ENCODE results near the gene ZC3H10.
"Not testable (repeated sequence)": the region's sequence is repeated elsewhere in the genome, so short reads cannot be mapped to it uniquely, and the experiment has no call there.

Gene ZC3H10

DNA sequence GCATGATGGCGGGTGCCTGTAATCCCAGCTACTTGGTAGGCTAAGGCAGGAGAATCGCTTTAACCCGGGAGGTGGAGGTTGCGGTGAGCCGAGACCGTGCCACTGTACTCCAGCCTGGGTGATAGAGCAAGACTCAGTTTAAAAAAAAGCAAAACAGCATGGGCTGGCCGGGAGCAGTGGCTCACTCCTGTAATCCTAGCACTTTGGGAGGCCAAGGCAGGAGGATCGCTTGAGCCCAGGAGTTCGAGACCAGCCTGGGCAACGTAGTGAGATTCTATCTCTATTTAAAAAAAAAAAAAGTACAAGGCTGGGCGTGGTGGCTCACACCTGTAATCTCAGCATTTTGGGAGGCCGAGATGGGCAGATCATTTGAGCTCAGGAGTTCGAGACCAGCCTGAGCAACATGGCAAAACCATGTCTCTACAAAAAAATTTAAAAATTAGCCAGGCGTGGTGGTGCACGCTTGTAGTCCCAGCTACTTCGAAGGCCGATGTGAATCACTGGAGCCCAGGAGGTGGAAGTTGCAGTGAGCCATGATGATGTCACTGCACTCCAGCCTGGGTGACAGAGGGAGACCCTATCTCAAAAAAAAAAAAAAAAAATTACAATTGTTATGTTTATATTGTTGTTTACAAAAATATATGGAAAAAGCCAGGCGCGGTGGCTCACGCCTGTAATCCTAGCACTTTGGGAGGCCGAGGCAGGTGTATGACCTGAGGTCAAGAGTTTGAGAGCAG lies 38.6 kb downstream of the ZC3H10 start:
- DNase-seq: not testable (repeated sequence)

DNA sequence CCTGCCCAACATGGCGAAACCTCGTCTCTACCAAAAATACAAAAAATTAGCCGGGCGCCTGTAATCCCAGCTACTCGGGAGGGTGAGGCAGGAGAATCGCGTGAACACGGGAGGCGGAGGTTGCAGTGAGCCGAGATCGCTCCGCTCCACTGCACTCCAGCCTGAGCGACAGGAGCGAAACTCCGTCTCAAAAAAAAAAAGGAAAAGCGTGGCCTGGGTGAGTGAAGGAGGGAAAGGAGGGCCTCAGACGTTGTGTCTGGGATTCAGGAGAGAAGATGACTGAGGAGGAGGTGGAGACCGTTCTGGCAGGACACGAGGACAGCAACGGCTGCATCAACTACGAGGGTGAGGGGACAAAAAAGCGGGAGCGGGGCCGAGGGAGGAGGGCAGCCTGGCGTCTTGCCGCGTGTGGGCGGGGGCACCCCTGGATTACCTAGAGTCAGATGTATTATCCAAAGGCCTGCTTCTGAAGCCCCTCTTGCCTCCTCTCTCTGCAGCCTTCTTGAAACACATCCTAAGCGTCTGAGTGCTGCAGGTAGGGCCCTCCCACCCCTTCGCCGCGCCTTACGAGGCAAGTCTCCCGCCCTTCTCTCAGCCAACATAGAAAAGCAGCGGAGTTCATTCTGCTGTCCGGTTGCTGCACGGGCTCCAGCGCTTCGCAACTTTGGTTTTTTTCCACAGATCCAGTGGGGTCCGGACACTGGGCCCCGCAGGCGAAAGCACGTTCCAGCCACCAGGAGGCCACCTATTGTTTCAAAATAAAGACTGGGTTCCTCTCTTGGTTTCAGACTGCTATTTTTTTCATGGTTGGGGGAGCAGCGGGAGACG lies 39.3 kb downstream of the ZC3H10 start:
- peak; percentile 70 for DNase-seq

DNA sequence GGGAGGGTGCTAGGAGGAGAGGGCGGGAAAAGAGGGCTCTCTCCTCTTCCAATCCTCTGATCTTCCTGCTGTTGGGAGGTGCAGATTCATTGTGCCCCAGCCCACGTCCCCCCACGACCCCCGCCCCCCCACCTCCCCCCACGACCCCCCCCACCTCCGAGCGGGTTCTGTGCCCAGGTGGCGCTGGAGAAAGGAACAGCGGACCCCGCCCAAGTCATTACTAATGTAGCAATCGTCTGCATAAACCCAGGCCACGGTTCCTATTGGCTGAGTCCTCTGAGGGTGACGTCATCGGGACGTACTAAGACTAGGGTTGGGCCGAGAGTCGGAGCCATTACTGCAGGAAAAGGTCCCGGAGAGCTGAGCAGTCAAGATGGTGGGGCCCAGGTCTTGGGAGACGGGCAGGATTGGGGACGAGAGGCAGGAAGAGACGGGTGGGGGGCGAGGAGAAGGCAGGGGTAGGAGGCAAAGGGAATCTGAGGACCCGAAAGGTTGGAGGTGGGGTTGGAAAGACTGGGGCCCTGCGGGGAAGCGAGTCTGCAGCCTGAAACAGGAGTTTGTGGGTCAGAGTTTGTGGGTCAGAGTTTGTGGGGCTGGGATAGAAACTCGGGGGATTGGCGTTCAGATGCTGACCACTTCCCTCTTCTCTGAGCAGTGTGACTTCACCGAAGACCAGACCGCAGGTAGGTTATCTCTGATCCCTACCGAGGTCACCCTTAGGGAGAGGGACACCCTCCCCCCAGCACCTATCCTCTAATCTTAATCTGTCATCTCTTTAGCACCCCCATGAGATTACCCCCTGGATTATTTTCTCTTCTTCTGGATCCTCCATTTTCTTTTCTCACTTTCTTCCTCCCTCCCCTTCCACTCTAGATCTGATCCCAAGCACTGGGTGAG lies 40.2 kb downstream of the ZC3H10 start, which contains the start of gene MYL6:
TSS of gene MYL6 (plus strand) at position 331 of the 897 bp plus-strand sequence. CDS start at position 374, 43 bp downstream.
- peak; percentile 98 for DNase-seq

DNA sequence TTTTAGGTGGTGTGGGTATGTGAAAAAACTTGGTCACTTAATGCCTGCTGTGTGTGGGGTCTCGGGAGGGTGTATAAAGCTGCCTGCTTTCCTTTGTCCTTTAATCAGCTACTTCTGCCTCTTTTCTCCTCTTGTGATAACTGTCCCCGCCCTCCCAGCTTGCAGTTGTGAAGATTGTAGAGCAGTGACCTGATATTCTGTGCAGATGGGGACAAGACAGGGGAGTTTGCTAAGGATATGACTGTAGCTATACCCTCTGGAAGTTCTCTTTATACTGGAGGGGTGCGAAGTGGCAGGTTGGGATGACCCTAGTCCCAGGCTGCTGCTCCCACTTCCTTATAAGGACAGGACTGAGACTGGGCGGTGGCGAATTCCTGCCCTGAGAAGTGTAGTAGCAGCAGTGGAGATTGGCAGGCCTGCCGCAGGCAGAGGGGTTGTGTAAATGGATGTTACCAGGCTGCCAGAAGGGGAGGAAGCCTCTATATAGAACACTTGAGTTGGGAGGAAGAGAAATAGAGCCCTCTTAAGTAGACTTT lies 40.9 kb downstream of the ZC3H10 start:
- peak; percentile 54 for DNase-seq

DNA sequence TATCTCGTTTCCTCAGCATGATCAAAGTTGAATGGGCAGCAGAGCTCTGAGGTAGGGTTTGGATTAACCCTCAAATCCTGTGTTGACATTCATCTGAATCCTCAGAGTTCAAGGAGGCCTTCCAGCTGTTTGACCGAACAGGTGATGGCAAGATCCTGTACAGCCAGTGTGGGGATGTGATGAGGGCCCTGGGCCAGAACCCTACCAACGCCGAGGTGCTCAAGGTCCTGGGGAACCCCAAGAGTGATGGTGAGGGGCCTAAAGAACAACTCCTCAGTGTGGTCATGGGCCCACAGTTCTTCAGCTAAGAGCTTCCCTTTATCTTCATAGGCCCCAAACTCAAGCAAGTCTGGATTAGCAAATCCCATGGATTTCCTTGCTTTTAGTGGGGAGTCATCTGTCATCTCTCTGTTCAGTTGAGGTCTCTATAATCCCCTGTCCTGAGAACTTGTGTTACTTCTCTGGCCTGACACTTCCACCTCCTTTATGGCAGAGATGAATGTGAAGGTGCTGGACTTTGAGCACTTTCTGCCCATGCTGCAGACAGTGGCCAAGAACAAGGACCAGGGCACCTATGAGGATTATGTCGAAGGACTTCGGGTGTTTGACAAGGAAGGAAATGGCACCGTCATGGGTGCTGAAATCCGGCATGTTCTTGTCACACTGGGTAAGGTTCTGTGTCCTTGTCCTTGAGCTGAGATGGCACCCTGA lies 41.6 kb downstream of the ZC3H10 start:
- no peak for DNase-seq

DNA sequence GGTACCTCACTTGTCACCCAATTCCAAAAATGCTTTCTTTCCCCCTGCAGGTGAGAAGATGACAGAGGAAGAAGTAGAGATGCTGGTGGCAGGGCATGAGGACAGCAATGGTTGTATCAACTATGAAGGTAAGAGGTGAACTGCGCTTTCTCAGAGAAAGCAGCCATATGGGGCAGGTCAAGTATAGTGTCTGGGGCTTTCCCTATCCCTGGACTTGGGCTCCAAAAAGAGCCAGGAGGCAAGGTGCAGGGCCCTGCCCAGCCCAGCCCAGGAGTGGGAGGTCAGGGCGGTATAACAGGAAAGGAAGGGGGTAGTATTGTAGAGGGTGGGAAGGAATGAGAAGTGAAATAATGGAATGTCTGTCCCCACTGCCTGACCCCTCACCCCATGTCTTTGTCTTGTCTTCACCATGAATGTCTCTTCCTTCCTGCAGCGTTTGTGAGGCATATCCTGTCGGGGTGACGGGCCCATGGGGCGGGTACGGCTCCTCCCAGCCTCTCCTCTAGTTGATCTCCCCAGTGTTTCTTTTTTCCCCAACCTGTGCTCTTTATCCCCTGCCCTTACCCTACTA lies 42.2 kb downstream of the ZC3H10 start:
- peak; percentile 79 for DNase-seq

DNA sequence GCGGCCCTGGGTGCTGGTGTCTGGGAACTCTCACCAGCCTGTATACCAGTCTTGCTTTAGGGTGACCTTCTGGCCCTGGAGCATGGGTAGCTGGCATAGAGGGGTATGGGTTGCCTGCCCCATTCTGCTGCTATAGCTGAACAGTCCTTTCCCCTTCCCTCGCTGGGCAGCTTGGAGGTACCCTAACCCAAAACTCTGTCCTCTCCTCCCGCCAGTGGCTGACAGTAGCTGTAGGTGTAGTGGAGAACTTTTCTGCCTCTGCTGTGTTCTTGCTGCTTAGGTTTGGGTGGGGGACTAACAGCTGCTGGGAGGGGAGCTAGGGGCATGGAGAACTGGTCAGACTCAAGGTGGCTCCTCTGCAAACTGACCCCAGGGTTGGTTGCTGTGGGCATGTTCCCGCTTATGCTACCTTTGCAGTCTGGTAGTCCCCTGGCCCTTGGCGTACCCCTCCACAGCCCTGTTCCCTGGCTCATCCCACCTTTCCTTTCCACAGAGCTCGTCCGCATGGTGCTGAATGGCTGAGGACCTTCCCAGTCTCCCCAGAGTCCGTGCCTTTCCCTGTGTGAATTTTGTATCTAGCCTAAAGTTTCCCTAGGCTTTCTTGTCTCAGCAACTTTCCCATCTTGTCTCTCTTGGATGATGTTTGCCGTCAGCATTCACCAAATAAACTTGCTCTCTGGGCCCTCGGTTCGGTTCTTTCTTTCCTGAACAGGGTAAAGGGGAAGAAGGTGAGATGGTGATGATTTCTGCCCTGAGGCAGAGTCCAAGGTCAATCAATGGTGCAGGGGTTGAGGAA lies 43.0 kb downstream of the ZC3H10 start:
- no peak for DNase-seq

DNA sequence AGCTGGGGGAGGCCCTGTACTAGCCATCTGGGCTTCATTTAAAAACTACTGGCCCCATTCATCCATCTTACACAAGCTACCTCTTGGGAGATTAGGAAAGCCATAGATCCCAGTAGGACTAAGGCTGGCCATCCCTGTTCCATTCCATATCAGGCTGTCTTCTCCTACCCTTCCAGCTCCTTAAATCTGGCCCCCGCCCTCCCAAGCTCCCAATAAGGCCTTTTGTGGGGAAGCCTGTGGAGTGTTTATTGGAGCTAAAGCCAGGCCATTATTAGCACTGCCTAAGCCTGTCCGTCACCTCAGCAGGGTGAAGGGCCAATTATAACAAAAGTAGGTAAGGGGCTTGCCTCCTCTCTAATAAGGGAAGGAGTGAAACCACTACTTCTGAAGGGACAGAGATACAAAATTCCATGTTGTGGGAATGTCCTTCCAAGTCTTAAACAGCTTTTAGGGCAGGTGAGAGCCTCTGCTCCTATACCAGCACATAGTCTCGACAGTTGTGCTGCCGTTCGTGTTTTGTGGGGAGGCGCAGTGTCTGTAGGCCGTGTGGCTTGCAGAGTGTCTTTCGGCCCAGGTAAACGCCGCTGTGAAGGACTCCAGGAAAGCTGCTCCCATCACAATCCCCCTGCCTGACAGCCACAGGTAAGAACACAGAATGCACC lies 43.8 kb downstream of the ZC3H10 start:
- no peak for DNase-seq

DNA sequence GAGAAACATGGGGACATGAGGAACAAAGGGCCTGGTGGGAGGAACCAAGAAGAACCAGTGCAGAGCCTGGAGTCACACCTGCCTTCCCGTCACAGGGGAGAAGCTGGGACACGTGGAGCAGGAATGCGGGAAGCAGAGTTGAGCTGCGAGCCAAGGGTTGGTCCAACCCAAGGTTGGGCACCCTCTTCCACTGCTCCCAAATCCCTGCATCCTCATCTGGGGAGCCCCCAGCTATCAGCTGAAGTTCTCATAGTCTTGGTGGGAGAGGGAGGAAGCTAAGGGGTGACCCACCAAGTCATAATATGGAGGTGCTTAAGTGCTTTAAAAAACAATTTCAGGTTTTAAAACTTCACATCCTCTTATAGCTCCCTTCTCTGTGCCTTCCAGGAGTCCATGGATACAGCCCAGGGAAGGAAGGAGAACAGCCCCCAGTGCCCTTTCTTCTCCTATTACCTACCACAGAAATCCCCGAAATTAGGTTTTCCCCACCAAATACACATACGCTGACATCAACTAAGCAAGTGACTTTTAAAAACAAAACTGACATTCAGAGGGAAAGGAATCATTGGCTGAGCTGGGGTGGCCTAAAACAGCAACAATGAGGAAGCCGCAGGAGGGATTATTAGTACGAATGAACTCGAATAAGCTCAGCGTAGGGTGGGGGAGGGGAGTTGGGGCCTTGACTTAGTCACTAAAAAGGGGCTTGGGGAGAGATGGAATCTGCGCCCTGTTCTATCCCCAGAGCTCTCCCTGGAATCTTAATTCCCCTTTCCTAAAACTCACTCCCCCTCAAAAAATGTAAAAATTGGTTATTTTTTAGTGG lies 44.6 kb downstream of the ZC3H10 start:
- no peak for DNase-seq

DNA sequence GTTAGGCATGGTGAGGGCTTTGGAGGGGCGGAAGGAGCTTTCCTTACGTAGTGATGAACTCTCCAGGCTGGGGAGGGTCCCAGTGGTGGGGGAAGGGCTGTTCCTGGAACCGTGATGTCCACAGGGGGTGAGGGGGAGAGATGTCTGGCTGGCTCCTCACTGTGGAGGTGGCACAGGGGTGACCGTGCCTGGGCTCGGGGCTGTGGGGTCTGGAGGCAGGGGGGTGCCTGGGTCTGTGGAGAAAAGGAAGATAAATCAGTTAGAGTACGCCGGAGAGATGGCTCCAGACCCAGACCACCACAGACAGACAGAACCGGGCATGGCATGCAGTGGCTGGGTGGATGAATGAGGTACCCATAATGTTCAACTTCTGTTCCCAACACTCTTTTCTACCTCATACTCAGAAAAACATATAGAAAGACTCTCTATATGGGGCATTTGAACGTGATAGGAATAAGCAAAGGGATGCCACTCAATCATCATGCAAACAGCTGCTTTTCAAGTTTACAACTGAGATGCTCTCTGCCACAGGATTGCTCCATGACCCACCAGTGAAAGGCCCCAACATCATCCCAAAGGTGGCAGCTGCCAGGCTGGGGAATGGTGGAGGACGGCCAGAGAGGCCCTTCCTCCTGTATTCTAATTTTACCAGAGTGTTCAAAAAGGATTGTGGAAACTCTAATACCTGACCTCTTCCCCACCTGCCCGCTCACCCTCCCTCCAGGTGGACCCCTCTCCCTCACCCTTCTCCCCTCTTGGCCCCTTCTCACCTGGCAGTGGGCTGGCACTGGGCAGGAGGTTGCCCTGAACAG lies 45.7 kb downstream of the ZC3H10 start:
- no peak for DNase-seq

DNA sequence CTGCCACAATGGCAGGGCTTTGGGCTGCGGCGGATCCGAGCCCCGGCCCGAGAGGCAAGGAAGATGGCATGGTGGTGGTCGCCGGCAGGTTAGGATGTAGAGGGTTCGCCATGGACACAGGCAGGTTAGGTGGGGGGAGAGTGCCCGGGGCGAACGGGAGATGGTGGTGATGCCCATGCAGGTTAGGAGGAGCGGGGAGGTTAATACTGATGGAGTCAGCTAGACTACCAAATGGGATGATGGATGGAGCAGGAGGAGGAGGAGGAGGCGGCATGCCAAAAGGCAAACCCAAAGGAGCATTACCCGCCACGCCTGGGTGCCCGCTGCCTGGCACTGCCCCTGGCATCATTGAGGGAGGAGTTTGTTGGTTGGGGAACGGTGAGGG lies 46.3 kb downstream of the ZC3H10 start:
- DNase-seq: no peak

DNA sequence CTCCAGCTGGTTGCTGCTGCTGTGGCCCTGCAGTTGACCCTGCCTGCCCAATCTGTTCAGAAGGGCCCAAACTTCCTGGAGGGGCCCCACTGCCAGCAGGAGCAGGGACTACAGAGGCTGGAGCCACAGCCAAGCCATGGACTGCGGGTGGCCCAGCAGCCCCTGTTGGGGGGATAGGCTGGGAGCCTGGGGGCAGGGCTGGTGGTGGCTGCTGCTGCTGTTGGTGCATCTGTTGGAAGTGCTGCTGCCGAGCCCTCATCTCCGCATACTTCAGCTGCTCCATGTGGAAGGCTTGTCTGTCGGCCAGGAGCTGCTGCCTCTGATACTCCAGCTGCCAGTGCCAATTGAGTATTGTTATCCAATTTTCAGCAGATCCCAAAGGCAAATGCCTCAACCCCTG lies 47.3 kb downstream of the ZC3H10 start:
- DNase-seq: no peak

DNA sequence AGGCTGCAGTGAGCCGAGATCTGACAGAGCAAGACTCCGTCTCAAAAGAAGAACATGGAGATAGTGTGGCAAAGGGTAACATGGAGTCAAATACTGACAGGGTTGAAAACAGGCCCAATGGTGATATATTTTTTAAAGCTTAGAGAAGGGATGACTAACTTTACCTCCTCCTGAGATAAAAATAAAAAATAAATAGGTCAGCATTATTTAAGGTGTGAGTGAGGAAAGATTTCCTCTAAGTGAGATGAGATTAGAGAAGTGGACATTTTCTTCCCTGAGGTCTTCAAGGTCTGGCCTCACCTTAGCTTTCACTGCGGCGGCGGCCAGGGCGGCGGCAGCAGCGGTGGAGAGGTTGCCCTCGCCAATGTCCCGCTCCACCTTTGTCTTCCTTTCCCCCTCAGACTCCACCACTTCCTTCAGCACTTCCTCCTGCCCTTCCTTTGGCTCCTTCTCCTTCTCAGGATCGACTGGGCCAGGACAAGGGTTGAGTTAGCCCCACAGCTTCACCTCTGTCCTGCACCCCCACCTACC lies 51.2 kb downstream of the ZC3H10 start:
- no peak for DNase-seq

DNA sequence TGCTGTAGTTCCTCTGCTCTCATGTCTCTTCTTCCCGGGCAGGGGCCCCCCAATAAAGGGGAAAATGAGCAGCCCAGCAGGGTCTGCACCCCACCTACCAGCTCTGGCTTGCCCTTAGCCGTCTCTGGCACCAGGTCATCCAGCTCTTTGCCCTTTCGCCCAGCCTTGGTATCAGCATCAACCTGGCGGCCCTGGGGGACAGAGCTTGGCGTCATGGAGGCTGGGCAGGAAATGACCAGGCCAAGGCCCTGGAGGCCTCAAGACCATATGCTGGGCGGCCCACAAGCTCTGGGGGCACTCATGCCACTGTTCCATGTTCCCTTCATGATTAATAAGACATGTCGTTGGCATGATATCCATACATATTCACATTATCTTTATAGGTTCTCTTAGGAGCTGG lies 54.8 kb downstream of the ZC3H10 start:
- DNase-seq: no peak
